Neural progenitor cell (in vitro differentiated cells): ENCODE results near the gene CBY1. TPM values are rescaled to one million over a fixed set of nuclear protein-coding genes. Genes with fewer than 3 reads are reported as not detected.

Experiments
- DNase-seq: peaks from one replicate; pipeline ENCODE4 v3.0.0-alpha.2; 2016; ENCODE audit warnings: low spot score
- H2AFZ ChIP-seq: fragments of 200-600 bp; sonication (generic); replicated peaks from 2 replicates; pipeline ENCODE4 v1.6.1; 2016; ENCODE audit warnings: antibody characterized with exemption
- H3F3A ChIP-seq: fragments of 200-600 bp; sonication (generic); 2 replicates; pipeline ENCODE4 v1.6.1; 2016; ENCODE audit warnings: antibody characterized with exemption, low read depth
- H3K27ac ChIP-seq: fragments of 200-600 bp; sonication (generic); 2 replicates; pipeline ENCODE4 v1.5.1; 2016; ENCODE audit warnings: mild to moderate bottlenecking
- H3K27me3 ChIP-seq: fragments of 200-600 bp; sonication (generic); 2 replicates; pipeline ENCODE4 v1.6.1; 2016; ENCODE audit warnings: mild to moderate bottlenecking, moderate library complexity
- H3K36me3 ChIP-seq: fragments of 200-600 bp; sonication (generic); 2 replicates; pipeline ENCODE4 v1.5.1; 2016
- H3K4me1 ChIP-seq: fragments of 200-600 bp; sonication (generic); 2 replicates; pipeline ENCODE4 v1.6.1; 2016; ENCODE audit warnings: mixed run types
- H3K4me2 ChIP-seq: fragments of 200-600 bp; sonication (generic); 2 replicates; pipeline ENCODE4 v1.6.1; 2016
- H3K4me3 ChIP-seq: fragments of 200-600 bp; sonication (generic); 2 replicates; pipeline ENCODE4 v1.5.1; 2016
- H3K79me2 ChIP-seq: fragments of 200-600 bp; sonication (generic); 2 replicates; pipeline ENCODE4 v1.6.1; 2016; ENCODE audit warnings: low read depth
- H3K9ac ChIP-seq: fragments of 200-600 bp; sonication (generic); 2 replicates; pipeline ENCODE4 v1.6.1; 2016
- H3K9me3 ChIP-seq: fragments of 200-600 bp; sonication (generic); 2 replicates; pipeline ENCODE4 v1.5.1; 2016; ENCODE audit warnings: low read depth
- H4K20me1 ChIP-seq: fragments of 200-600 bp; sonication (generic); 2 replicates; pipeline ENCODE4 v1.6.1; 2016; ENCODE audit warnings: low read depth
- H3K27ac Mint-ChIP-seq: 3 replicates; pipeline ENCODE4 v1.8.0; 2021; ENCODE audit warnings: mixed read lengths
- H3K27me3 Mint-ChIP-seq: 2 replicates; pipeline ENCODE4 v1.8.0; 2022; ENCODE audit warnings: low read depth, mild to moderate bottlenecking, inconsistent platforms, moderate library complexity, mixed read lengths; ENCODE audit not compliant: insufficient read depth
- H3K36me3 Mint-ChIP-seq: 3 replicates; pipeline ENCODE4 v1.8.0; 2021; ENCODE audit warnings: mixed read lengths
- H3K4me1 Mint-ChIP-seq: 3 replicates; pipeline ENCODE4 v1.8.0; 2021; ENCODE audit warnings: mixed read lengths
- H3K4me3 Mint-ChIP-seq: 3 replicates; pipeline ENCODE4 v1.8.0; 2021; ENCODE audit warnings: mild to moderate bottlenecking, moderate library complexity, mixed read lengths
- H3K9me3 Mint-ChIP-seq: 3 replicates; pipeline ENCODE4 v1.8.0; 2020; ENCODE audit warnings: mixed read lengths
- CTCF ChIP-seq: fragments of 200-600 bp; sonication (generic); IDR thresholded peaks from 2 replicates; pipeline ENCODE4 v1.5.1; 2017; ENCODE audit warnings: antibody characterized with exemption, mild to moderate bottlenecking
- EZH2 ChIP-seq: fragments of 200-600 bp; sonication (generic); IDR thresholded peaks from 2 replicates; pipeline ENCODE4 v1.6.1; 2017; ENCODE audit warnings: antibody characterized with exemption, mild to moderate bottlenecking, moderate library complexity
- EZH2phosphoT487 ChIP-seq: fragments of 200-600 bp; sonication (generic); IDR thresholded peaks from 2 replicates; pipeline ENCODE4 v1.6.1; 2017; ENCODE audit warnings: antibody characterized with exemption
- total RNA-seq: library from RNA; depleted of rRNA; stranded (reverse); fragments of >200 nt; gene quantifications from 2 replicates; pipeline ENCODE4 v1.2.3, GENCODE V29; 2015; ENCODE audit warnings: low replicate concordance

The CBY1 gene
- 23.1 and 25.8 TPM in 2 replicates for total RNA-seq

GRCh38 chr22:38656256-38657044 lies at the start of gene CBY1, which contains the start of gene FAM227A:
Gene CBY1 (plus strand): TSS chr22:38656638. CDS start chr22:38668055, 11,417 bp downstream.
Gene FAM227A (minus strand): TSS chr22:38656392. CDS start chr22:38650168, 6,224 bp downstream.
- Mint-ChIP-seq H3K9me3 (no peaks in the 10 kb centered on the region), H3K36me3 (peaks cover 9% of the 10 kb centered on the region), H3K4me3 (peak within 1 kb of the TSS; percentile 97), H3K4me1 (peaks cover 14% of the 10 kb centered on the region), H3K27ac (peak within 1 kb of the TSS; percentile 100), H3K27me3 (no peaks in the 10 kb centered on the region)
- H3K4me3 ChIP-seq, result peak within 1 kb of the TSS; percentile 91
- H3K4me2 ChIP-seq, result peak within 1 kb of the TSS; percentile 89
- peak within 1 kb of the TSS; percentile 97 for H3K9ac ChIP-seq
- H3F3A ChIP-seq, result no peaks in the 10 kb centered on the region
- H3K79me2 ChIP-seq, result peaks cover 37% of the 10 kb centered on the region
- peak; percentile 98 for DNase-seq
- peaks cover 3% of the 10 kb centered on the region for H3K4me1 ChIP-seq
- H3K27ac ChIP-seq, result peak within 1 kb of the TSS; percentile 99
- no peaks in the 10 kb centered on the region for H3K36me3 ChIP-seq
- peak; percentile 25 for TF ChIP-seq CTCF
- TF ChIP-seq EZH2phosphoT487, result no peak
- no peak for TF ChIP-seq EZH2
- no peaks in the 10 kb centered on the region for H3K9me3 ChIP-seq
- peak within 1 kb of the TSS; percentile 98 for H2AFZ ChIP-seq
- peaks cover 10% of the 10 kb centered on the region for H4K20me1 ChIP-seq
- H3K27me3 ChIP-seq, result no peaks in the 10 kb centered on the region

- no peaks in the 10 kb centered on the region for H3F3A ChIP-seq
- TF ChIP-seq EZH2 (no peak), EZH2phosphoT487 (no peak), CTCF (no peak)
- no peak for DNase-seq
- no peaks in the 10 kb centered on the region for H3K9me3 ChIP-seq
- Mint-ChIP-seq H3K27me3 (peaks cover 5% of the 10 kb centered on the region), H3K27ac (no peak overlapping the region), H3K36me3 (peaks cover 36% of the 10 kb centered on the region), H3K4me1 (no peaks in the 10 kb centered on the region), H3K9me3 (no peaks in the 10 kb centered on the region), H3K4me3 (no peak overlapping the region)
- no peaks in the 10 kb centered on the region for H3K4me1 ChIP-seq
- H3K27ac ChIP-seq, result no peak overlapping the region
- no peaks in the 10 kb centered on the region for H3K36me3 ChIP-seq
- no peaks in the 10 kb centered on the region for H4K20me1 ChIP-seq
- no peaks in the 10 kb centered on the region for H3K79me2 ChIP-seq
- no peak overlapping the region for H3K4me3 ChIP-seq
- no peak overlapping the region for H3K4me2 ChIP-seq
- H3K9ac ChIP-seq, result no peak overlapping the region
- no peak overlapping the region for H2AFZ ChIP-seq
- no peaks in the 10 kb centered on the region for H3K27me3 ChIP-seq
Measured at GRCh38 chr22:38607680-38608079, 48.8 kb upstream of the CBY1 start.

- Histone ChIP-seq H3K4me2 (no peak overlapping the region), H4K20me1 (no peaks in the 10 kb centered on the region), H3K36me3 (no peaks in the 10 kb centered on the region), H3K9me3 (no peaks in the 10 kb centered on the region), H3K4me1 (no peaks in the 10 kb centered on the region), H3K4me3 (no peak overlapping the region), H2AFZ (no peak overlapping the region), H3K9ac (no peak overlapping the region), H3K79me2 (no peaks in the 10 kb centered on the region), H3F3A (no peaks in the 10 kb centered on the region), H3K27me3 (no peaks in the 10 kb centered on the region), H3K27ac (no peak overlapping the region)
- no peaks in the 10 kb centered on the region for H3K9me3 Mint-ChIP-seq
- H3K27ac Mint-ChIP-seq, result no peak overlapping the region
- H3K4me3 Mint-ChIP-seq, result no peak overlapping the region
- no peaks in the 10 kb centered on the region for H3K4me1 Mint-ChIP-seq
- peaks cover 33% of the 10 kb centered on the region for H3K36me3 Mint-ChIP-seq
- H3K27me3 Mint-ChIP-seq, result peaks cover 5% of the 10 kb centered on the region
- DNase-seq, result no peak
- no peak for TF ChIP-seq EZH2
- TF ChIP-seq EZH2phosphoT487, result no peak
- no peak for TF ChIP-seq CTCF
Measured at GRCh38 chr22:38608992-38609750, 47.3 kb upstream of the CBY1 start.
